GM18499 (cell line): ENCODE results near the gene BTBD3.

Experiments used
- ATAC-seq: cut with Tn5 transposase; IDR thresholded peaks from one replicate; pipeline ENCODE4 v1.9.1; 2021; ENCODE audit warnings: moderate number of reproducible peaks; ENCODE audit not compliant: insufficient read depth, unreplicated experiment

BTBD3 gene

DNA sequence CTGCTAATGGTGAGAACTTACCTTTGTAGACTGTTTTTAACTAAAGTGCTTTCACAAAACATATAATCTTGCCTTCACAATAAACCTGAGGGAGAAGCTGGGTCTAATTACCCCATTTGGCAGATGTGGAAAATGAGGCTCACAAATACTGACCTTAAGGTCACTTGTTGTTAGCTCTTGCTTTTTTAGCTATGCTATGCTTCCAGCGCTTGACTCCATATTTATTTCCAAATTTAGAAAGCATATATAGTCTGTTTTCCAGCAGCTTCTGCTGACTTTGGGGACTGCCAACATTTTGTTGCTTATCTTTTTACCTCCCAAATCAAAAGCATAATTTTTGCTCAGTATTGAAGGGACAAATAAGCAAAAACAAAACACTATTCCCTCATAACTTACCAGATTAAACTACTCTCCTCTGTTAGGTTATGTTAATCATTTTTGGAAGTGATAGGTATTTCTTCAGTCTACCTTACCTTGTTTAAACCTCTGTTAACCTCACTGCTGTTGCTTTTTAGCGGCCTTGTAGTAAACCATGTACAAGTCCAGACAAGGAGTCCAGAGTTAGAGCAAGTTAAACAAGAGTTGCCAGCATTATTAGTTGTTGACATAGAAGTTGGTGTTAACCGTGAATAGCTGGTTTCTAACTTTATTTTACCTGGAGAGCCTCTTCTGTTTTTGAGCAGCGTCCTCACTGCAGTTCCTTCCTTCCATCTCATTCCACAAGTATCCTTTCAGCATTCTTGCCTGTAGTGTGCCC lies 4.9 kb upstream of the BTBD3 start:
- no peak for ATAC-seq

DNA sequence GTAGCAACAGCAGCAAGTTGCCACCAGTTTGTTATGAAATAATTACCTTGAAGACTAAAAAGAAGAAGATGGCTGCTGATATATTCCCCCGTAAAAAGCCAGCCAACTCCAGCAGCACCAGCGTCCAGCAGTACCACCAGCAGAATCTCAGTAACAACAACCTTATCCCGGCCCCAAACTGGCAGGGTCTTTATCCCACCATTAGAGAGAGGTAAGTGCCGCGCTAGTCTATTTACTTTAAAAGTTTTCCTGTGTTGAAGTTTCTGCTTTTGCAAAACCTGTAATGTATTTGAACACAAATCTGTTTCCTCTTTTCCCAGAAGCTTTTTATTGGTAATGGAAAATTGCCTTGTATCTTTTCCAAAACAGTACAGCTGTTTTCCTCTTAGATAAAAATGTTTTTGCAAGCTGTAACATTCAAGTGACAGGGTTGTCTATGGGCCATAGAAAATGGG lies 725 bp downstream of the BTBD3 start:
- ATAC-seq = no peak

DNA sequence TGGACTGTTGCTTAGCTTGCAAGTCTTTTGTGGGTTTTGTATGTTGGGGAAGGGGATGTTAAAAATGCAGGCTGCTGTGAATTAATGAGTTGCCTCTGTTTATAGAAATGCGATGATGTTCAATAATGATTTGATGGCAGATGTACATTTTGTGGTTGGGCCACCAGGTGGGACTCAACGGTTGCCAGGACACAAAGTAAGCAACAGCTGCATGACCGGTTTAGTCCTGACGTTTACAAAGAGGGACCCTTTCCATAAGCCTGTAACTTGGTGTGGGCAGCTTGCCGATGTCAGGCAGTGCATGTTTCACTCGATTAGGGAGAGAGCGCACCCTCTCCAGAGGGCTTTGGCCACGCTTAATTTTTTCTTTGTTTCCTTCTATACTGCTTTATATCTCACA lies 1.3 kb downstream of the BTBD3 start:
- ATAC-seq = no peak

DNA sequence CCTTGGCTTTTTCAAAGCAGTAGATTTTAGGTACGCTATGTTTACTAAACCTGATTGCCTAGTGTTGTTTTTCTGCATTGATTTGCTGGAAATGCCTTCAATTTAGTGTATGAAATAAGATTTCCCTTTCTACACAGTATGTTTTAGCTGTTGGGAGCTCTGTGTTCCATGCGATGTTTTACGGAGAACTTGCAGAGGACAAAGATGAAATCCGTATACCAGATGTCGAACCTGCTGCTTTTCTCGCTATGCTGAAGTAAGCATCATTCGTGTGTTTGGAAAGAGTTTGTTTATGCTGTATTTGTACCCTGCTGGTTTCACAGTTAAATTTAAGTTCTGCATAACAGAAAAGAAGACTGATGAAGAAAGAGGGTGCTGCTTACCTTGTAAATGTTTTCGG lies 1.9 kb downstream of the BTBD3 start:
- ATAC-seq = no peak

DNA sequence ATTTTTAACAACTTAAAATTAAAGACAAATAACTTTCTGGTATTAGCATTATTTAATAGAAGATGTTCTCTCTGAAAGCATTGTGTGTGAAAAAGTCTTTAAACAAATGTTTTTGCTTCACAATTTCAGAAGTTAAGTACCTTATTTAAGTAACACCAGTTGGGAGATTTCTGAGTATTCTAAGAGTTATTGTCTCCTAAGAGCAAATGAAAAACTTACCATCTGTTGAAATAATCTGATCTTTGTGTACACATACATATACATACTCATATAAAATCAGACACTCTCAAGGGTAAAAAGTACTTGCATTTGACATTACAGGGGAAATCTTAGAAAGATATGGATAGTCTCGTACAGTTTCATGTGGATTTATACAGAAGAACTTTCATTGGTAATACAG lies 2.4 kb downstream of the BTBD3 start:
- no peak for ATAC-seq

DNA sequence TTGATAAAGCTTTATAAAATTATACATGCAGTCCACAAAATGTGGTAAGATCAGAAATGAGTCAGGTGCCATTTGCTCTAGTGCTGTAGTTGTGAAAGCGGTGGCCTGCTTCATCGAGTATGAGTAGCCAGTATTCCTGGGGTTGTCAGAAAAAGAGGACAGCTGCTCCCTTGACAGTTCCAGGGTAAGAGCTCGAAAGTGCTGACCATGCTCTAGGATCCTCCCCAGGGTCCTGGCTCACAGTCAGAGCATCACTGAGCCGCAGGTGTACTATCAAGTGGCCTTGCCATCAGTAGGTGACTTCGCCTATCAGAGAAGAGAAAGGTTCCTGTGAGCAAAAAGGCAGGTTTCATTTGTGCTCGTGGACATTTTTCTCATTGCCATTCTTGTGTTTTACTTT lies 3.6 kb downstream of the BTBD3 start:
- no peak for ATAC-seq

DNA sequence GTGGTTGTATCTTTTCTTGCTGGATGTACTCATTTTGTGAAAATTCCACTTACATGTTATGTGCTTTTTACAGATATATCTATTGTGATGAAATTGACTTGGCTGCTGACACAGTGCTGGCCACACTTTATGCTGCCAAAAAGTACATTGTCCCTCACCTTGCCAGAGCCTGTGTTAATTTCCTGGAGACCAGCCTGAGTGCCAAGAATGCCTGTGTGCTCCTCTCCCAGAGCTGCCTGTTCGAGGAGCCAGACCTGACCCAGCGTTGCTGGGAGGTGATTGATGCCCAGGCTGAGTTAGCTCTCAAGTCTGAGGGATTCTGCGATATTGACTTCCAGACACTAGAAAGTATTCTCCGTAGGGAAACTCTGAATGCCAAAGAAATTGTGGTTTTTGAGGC lies 4.9 kb downstream of the BTBD3 start:
- no peak for ATAC-seq

DNA sequence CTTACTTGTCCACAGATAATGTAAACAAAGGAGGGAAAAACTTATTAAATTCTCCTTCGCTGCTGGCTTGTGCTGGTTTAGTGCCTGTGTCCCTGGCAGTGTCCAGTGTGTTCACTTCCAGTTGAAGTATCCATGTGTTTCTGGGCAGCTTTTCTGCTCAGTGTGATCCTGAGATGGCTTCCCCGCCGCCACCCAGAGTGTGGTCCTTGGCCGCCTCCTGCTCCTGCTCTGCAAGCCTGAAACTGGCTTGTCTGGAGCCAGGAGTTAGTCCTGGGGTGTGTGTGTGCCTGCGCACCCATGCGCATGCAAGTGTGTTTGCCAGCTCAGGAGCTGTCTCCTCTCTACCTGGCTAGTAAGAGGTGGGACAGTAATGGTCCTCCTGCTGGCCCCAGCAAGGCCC lies 7.2 kb downstream of the BTBD3 start:
- no peak for ATAC-seq

DNA sequence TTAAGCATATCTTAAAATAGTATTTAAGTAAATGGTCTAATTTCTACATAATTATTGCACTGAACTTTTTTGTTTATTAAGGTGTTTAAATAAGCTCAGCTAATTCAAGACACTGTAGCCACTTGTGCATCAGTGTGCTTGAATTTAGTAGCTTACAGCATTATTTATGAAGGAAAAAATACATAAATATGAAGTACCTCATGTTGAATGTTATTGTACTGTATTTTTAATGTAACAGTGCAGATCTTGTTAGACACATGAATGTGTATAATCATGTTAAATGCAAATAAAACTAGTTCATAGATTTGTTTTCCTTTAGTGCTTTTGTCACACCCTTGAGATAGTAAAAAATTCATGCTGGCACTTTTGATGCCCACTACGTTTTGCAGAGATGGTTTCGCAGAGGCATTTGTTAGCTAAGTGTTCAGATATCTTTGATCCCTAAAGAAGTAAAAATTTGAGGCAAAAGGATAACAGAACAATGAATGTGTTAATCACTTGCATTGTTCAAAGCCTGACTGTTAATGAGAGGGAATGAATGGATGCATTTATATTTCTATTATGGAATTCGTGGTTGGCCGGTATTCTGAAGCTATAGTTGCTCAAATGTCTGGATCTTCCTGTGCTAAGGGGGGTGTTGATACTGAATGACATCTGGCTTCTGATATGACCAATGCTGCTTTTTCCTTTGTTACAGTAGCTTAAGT lies 8.8 kb downstream of the BTBD3 start:
- ATAC-seq = no peak

DNA sequence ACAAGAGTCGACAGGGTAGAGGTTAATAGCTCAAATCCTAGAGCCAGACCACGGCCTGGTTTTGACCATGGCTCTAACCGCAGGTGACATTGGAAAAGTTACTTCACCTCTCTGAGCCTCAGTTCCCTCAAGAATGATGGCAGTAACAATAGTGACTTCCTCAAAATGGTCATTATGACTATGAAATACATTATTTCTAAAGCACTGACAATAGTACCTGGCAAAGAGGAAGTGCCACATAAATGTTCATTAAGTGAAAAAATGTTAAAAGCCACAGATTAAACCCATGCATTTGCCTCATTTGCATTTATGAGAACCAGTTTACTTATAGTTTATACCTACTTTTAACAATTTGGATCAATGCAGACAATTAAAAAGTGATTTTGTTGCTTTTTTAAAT lies 12.3 kb downstream of the BTBD3 start:
- no peak for ATAC-seq

DNA sequence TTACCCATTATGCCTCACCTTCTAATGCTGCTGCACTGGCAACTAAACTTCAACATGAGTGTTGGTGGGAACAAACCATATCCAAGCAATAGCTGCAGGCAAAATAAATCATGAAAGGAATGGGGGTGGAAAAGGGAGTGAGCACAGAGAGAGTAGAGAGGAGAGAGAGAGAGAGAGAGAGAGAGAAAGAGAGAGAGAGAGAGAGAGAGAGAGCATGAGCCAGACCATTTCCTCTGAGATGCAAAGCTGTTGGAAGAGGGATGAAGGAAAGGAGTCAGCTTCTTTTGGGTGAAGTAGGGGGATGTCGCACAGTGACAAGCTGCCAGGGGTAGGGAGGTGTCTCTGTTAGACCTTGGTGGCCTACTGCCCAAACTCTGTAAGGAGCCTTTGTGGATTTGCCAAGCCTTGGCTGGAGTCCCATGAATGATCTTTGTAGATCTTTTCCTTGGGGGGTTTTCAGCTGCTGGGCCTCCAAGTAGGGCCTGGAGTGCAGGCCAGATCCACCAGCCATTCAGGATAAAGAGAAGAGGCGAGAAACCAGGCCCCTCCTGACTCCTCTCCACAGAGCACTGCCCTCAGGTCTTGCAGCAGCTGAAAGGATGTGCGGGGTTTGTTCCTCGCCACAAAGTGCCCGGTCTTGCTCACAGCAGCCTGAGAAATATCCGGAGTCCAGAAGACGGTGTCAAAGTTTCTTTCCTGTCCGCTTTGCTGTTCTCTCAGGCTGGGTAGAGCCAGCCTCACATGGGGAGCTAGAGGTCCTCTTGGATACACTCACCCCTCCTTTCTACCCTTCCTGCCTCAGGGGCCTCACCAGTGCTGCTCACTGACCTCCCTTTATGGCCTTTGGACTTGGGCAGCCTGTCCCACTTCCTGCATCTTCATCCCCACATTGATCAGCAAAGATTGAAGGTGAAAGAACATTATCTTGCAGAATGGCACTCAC lies 17.8 kb downstream of the BTBD3 start:
- ATAC-seq = no peak

DNA sequence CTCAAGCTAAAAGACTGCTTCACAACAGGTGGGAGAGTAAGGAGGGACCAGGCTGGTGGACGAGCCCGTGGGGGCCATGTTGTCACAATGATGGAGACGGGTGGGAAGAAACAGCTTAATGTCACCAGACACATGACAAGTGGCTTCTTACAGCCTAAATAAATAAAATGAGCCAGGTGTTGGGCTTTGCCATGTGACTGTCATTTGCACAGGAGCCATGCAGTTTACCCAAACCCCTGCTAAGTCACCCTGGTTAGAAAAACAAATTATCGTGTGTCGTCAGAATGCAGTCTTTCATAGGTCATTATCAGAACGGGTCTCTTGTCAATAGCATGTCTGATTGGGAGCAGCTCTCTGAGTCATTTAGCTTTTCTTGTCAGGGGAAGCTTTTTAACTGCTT lies 18.5 kb downstream of the BTBD3 start:
- no peak for ATAC-seq

DNA sequence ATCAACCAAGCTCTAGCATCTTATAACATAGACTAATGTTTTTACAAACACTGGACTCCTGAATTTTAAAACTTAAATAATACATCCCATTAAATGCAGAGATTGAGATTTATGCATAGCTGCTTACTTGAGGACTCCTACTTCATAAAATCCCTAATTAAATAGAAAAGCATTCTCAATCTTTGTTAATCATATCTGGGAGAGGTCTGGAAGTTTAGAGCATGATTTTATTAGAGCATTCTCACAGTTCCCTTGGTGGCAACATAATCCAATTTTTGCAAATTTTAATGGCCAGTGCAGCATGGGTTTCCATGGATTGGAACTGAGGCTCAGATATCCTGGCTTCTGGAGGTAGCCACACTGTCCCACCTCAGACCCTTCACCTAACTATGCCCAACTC lies 19.5 kb downstream of the BTBD3 start:
- no peak for ATAC-seq

DNA sequence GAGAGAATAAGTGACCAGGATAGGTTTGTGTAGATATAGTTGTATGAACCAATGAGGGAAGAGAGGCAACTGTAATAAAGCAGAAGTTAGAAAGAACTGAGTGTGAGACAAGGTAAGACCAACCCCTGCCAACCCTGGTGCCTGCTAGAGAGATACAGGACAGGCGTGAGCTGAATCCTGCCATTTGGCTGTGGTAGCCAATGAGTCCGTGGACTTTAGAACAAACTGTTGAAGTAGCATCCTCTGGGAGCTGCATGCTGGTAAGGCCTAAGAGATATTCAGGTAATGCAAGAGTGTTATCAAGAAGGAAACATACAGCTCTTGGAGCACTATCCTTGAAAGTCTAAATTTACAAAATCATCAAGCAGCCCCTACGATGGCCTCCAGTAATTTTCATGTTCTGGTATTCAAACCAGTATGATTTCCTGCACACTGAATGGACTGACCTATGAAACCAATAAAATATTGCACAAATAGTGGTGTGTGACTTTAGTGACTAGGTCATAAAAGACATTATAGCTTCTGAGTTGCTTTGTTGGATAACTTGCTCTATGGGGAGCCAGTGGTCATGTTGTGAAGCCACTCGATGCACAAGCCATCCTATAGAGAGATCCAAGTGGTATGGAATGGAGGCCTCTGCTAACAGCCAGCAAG lies 24.0 kb downstream of the BTBD3 start:
- no peak for ATAC-seq

DNA sequence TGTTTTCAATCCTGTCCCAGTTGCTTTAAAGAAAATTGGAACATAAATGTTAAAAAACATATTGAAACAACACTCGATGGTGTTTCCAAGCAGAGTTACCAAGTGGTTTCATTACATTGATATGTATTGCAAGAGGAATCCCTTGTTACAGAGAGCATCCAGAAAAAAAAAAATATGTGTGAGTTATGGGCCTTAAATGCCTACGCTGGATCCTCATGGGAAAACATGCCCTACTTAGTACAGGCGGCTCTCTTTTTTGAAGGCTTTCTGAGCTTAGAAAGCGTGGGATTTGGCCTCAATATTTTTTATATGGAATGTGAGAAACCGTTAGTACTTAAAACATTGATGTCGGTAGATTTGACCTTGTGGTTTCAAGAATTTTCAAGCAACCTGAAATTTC lies 26.1 kb downstream of the BTBD3 start:
- ATAC-seq = no peak

DNA sequence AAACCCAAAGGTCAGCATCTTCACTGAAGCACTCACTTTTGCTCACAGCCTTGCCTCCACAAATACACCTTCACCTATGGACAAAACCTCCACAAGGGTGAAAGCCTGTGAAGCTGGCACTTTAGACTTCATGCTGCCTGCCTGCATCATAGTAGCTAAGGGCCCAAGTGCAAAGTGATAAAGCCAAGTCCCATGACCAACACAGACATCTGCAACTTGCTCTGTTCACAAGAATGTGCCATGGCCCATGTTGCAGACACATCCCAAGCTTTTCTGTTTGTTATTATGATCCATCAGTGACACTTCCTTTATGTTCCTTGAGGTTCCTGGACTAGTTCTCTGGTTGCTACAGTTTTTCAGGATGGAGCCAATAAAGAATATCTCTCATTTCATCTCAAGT lies 31.1 kb downstream of the BTBD3 start:
- no peak for ATAC-seq

DNA sequence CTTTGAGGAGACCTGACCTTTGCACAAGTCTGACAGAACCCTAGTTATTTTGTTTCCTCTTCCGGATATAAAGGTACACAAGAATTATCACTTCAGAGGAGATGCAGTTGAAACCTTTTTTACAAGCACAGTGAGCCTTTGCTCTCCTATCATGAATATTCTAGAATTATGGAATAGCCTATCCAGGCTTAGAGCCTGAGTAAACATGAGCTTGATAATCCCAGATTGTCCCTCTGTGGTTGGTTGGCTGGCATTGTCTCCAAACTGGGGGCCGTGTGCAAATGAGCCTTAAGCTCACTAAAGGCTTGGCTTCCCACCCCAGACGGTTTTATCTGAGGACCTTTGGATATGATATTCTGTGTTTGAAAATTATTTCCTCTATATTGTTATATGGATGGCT lies 32.0 kb downstream of the BTBD3 start:
- ATAC-seq = no peak

DNA sequence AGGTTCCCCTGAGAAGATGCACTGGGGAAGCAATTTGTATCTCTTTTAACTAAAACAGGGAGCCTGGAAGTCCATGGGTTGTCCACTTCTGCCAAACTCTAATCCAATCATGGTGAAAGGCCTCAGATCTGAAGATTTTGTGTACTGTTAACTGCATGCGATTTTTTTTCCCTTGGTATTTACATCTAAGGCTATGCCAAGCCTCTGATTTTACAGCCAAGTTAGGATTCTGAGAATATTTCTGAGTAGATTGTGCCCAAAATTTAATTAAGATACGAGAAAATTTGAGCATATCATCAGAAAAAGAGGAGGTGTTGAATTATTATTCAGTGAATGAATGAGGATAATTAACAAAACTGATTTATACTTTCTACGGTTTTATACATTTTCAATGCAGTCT lies 34.0 kb downstream of the BTBD3 start:
- ATAC-seq = no peak

DNA sequence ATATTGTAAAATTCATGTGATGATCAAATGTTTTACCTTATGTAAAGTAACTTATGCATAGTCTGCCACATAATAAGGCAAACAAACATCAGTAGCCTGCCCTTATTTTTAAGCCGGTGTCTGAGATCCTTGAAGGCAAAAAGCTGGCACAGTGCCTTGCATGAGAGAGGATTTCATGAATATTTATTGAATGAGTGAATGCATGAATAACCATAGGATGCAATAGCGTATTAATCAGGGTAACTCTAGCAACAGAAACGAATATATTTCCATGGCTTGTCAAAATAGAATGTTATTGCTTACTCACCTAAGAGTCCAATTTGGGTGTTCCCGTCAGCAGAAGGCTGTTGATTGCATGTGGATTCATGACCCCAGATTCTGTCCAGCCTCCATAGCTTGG lies 34.9 kb downstream of the BTBD3 start:
- no peak for ATAC-seq

DNA sequence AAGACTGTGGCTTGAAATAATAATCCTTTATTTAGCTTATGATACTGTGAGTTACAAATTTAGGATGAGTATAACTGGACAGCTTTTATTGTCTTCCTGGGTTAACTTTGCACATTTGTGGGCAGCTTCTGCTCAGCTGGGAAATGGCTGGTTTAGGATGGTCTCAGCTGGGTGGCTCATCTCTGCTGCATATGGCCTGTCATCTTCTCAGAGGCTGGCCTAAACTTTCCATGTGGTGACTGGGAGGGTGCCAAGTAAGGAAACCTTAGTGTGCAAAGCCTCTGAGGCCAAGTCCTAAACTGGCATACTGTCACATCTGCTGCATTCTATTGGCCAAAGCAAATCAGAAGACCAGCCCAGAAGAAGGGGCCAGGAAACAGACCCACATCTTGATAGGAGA lies 40.2 kb downstream of the BTBD3 start:
- ATAC-seq = no peak

DNA sequence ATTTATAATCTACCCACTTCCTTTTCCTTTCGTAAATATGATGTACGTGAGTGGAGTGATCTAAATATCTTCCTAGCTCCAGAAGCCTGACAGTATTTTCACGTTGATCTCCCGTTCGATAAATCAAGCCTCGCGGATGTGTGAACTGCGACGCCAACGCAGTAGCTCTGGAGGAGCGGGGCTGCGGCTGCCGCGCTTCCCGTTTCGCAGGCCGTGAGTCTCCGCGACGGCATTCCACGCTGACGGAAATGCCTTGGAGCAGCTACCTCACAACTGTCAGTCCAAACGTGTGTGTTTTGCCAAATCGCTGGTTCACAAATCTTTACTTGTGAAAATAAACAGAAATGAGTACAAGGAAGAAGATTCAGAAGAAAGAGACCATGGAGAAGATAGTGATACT lies 41.2 kb downstream of the BTBD3 start:
- no peak for ATAC-seq
